DLD1 (cell line): ENCODE data around the gene ADAMTS14.

ENCODE experiments used
- in situ Hi-C: cut with HindIII; loops from 2 replicates; pipeline ENCODE4 v1.10.0; 2017; ENCODE audit warnings: low sequenced_read_pairs

Gene ADAMTS14

DNA sequence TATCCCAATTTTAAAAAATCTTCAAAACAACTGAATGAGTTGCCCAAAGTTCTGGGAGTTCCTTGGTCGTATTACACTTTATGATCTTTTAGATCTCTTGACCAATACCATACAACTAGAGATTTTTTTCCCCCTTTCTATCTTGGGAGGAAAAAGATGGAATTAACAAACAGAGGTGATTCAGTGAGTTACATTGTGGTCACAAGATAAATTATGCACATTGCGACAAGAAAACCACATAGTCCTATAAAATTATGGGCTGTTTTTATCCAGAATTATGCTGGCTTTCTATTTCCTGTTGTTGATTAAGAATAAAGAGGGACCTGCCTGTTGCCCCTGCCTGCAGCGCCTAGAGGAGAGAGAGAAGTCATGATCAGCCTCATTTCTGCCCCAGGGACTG, 135.2 kb downstream of the ADAMTS14 start:
- in situ Hi-C loops: no loop called here

DNA sequence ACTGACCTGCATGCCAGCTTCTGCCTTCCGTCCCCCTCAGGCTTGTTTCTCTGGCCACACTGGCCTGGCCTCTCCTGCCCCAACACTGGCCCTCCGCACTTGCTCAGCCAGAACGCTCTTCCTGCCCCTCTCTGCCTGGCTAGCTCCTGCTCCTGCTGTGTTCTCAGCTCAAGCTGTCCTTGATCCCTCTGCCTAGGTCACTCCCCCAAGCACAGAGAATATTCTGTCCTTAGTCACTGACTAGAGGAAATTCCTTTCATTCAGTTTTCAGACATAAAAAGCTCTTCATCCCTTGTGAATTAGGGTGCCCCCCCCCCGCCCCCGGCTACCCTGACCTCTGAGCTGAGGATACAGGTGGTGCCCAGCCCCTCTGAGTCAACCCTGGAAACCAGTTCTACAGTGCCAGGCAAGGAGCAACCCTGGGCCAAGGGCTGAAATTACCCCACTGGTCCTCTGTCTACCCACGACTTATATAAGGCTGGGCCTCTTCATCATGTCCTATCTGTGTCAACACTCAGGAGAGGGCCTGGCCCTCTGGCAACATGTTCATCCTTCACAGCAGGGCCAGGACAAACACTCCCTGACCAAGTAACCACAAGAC, 136.8 kb downstream of the ADAMTS14 start:
- in situ Hi-C loops: no loop called here

GRCh38 chr10:70809726-70810125, 137.4 kb downstream of the ADAMTS14 start:
- in situ Hi-C loops: no loop called here

DNA sequence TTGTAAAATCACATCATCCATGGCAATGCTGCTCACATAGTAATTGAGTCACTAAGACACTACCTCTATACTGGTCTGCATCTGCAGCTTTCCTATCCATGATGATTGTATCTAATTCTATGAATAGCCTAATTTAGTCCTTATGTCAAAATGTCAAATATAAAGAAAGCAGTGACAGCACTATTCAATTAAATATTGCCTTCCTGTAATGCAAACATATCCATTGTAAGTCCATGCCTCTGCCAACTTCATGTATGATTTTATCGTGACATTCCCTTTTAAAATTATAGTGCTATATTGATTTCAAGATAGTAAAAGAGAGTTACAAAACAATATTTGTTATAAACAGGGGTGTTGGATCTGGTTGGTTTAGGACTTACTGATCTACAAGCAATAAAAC, 138.7 kb downstream of the ADAMTS14 start:
- in situ Hi-C loops: no loop called here

DNA sequence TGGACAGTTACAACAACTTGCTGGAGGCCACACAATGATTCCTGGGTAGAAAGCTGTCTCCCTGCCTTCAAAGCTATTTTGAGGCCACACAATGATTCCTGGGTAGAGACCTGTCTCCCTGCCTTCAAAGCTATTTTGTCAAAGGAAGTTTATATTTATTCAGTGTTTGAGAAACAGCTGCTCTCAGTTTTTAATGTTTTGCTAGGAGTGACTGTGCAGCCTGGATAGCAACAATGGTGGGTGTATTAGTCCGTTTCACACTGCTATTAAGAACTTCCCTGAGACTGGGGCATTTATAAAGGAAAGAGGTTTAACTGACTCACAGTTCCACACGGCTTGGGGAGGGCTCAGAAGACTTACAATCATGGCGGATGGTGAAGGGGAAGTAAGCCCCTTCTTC, 139.6 kb downstream of the ADAMTS14 start:
- in situ Hi-C loops: no loop called here
